Measurements from ENCODE around the gene FSIP1. TPM values are rescaled to one million over a fixed set of nuclear protein-coding genes. Genes with fewer than 3 reads are reported as not detected.

Gene FSIP1
- total RNA-seq, 2 donors from 2014 or later = 0.14 to 0.21 TPM

- Histone ChIP-seq H3K4me1 (ENCODE audit: control insufficient read depth in 1 of 2, low read depth in 2 of 2) (no peaks in the 10 kb centered on the region), H3K9me3 (no peaks in the 10 kb centered on the region), H3K27ac (no peak overlapping the region), H3K36me3 (no peaks in the 10 kb centered on the region), H3K4me3 (no peak overlapping the region), H3K27me3 (replicated peaks; ENCODE audit: insufficient read depth) (no peaks in the 10 kb centered on the region)
- TF ChIP-seq CTCF (IDR thresholded peaks at IDR 0.05) = no peak
- ATAC-seq (ENCODE audit: insufficient number of reproducible peaks, low FRiP score, low read depth) = no peak
- DNase-seq (ENCODE audit: low spot score) = no peak
These were observed 227.8 kb downstream of the FSIP1 start for GRCh38 chr15:39554746-39555387.

GRCh38 chr15:39553947-39554693, 228.5 kb downstream of the FSIP1 start:
- DNase-seq (ENCODE audit: low spot score) (no peak), ATAC-seq (ENCODE audit: insufficient number of reproducible peaks, low FRiP score, low read depth) (no peak)
- Histone ChIP-seq H3K4me1 (ENCODE audit: control insufficient read depth in 1 of 2, low read depth in 2 of 2) (no peaks in the 10 kb centered on the region), H3K9me3 (no peaks in the 10 kb centered on the region), H3K4me3 (no peak overlapping the region), H3K27ac (no peak overlapping the region), H3K27me3 (replicated peaks; ENCODE audit: insufficient read depth) (no peaks in the 10 kb centered on the region), H3K36me3 (no peaks in the 10 kb centered on the region)
- TF ChIP-seq CTCF (IDR thresholded peaks at IDR 0.05) = no peak

GRCh38 chr15:39552556-39552955, 230.1 kb downstream of the FSIP1 start:
- ATAC-seq (ENCODE audit: insufficient number of reproducible peaks, low FRiP score, low read depth) (no peak), DNase-seq (ENCODE audit: low spot score) (no peak)
- H3K27ac ChIP-seq = no peak overlapping the region
- no peaks in the 10 kb centered on the region for H3K9me3 ChIP-seq
- TF ChIP-seq CTCF (IDR thresholded peaks at IDR 0.05) = no peak
- H3K4me3 ChIP-seq = no peak overlapping the region
- H3K27me3 ChIP-seq (replicated peaks; ENCODE audit: insufficient read depth) = no peaks in the 10 kb centered on the region
- H3K36me3 ChIP-seq = no peaks in the 10 kb centered on the region
- H3K4me1 ChIP-seq (ENCODE audit: control insufficient read depth in 1 of 2, low read depth in 2 of 2) = no peaks in the 10 kb centered on the region

- no peak for TF ChIP-seq CTCF (IDR thresholded peaks at IDR 0.05)
- DNase-seq (ENCODE audit: low spot score) (no peak), ATAC-seq (ENCODE audit: insufficient number of reproducible peaks, low FRiP score, low read depth) (no peak)
- H3K4me1 ChIP-seq (ENCODE audit: control insufficient read depth in 1 of 2, low read depth in 2 of 2) = no peaks in the 10 kb centered on the region
- H3K27me3 ChIP-seq (replicated peaks; ENCODE audit: insufficient read depth) = no peaks in the 10 kb centered on the region
- no peak overlapping the region for H3K27ac ChIP-seq
- no peaks in the 10 kb centered on the region for H3K36me3 ChIP-seq
- no peaks in the 10 kb centered on the region for H3K9me3 ChIP-seq
- no peak overlapping the region for H3K4me3 ChIP-seq
These were observed 231.2 kb downstream of the FSIP1 start for GRCh38 chr15:39551476-39551875.

Other genes with a start within 250 kb of the FSIP1 start
- gene THBS1, start 201.8 kb downstream of the FSIP1 start, total RNA-seq = 1,000 to 10,000 TPM in 1 of 2 donors, 100 to 1,000 TPM in 1; 868 to 1,389 TPM
- 10 to 100 TPM; 43.0 to 88.0 TPM for gene GPR176, start 137.4 kb upstream of the FSIP1 start, total RNA-seq
- gene EIF2AK4, start 151.3 kb upstream of the FSIP1 start, total RNA-seq = 10 to 100 TPM; 29.9 to 33.7 TPM